DMS 273 (cell line): ENCODE measurements around the gene TRAPPC14.
"Not testable (repeated sequence)": the region's sequence is repeated elsewhere in the genome, so short reads cannot be mapped to it uniquely, and the experiment has no call there.

Source experiments
- DNase-seq: peaks from one replicate; lab custom pipeline; 2025; ENCODE audit not compliant: unreplicated experiment; lab: John Stamatoyannopoulos, UW

Gene TRAPPC14

DNA sequence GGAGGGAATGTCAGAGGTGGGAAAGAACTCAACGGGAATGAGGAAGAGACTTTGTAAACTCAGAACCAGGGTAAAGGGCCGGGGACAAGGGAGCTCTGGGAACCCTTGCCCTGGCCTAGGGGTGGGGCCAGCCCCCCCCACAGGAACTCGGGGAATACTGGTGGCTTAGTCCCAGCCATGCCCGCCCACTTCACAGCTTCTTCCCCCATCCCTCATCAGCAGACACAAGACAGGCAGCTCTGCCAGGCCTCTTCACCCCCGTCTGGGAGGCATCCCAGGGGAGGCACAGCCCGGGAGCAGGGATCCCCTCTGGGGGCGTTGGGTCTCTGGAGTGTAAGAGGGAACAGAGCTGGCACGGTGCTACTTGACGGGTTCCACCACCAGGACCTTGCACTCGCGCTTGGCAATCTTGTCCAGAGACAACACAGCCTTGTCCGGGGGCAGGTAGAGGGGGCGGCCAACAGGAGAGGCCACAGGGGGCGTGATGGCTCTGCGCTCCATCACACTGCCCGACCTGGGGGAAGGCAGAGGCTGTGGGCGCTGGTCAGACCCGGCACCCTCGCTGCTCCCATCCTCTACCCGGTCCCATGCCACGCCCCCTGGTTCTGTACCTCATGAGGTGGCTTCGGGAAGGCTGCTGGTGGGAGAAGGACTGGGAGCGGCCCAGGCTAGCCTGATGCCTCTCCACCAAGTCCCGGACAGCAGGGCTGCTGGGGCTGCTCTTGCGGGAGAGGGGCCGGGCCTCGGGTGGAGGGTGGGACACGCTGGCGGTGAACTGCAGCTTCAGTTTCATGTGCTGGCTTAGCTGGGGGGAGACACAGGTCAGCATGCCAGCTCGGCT lies 3.7 kb downstream of the TRAPPC14 start:
- no peak for DNase-seq

GRCh38 chr7:100153708-100154535 lies 4.6 kb downstream of the TRAPPC14 start:
- DNase-seq: peak; percentile 49

DNA sequence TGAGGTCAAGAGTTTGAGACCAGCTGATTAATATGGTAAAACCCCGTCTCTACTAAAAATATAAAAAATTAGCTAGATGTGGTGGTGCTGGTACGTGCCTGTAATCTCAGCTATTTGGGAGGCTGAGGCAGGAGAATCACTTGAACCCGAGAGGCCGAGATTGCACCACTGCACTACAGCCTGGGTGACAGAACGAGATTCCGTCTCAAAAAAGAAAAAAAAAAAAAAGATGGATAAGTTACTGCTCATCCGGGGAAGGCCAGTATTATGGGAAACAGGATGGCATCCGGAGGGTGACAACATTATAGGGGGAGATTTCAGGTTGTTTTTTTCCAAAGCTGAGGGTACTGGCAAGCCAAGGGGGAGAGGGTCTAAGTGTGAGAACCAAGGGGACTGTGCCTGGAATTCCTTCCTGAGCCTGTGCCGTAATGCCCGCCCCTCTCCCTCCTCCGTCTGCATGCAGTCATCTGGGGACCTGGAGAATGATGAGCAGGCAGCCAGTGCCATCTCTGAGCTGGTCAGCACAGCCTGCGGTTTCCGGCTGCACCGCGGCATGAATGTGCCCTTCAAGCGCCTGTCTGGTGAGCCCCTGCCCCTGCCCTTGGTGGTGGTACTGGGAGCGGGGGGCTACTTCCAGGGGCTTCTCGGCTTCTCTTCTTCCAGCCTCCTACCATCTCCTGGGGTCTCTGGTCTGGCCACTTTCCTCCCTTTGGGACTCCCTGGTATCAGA lies 5.4 kb downstream of the TRAPPC14 start:
- DNase-seq: no peak

GRCh38 chr7:100152404-100152803 lies 6.1 kb downstream of the TRAPPC14 start:
- no peak for DNase-seq

GRCh38 chr7:100148559-100149328 lies 9.8 kb downstream of the TRAPPC14 start, which contains the start of gene LAMTOR4:
Gene LAMTOR4 (plus strand): TSS chr7:100148918. CDS start chr7:100148973, 55 bp downstream.
- peak; percentile 100 for DNase-seq

DNA sequence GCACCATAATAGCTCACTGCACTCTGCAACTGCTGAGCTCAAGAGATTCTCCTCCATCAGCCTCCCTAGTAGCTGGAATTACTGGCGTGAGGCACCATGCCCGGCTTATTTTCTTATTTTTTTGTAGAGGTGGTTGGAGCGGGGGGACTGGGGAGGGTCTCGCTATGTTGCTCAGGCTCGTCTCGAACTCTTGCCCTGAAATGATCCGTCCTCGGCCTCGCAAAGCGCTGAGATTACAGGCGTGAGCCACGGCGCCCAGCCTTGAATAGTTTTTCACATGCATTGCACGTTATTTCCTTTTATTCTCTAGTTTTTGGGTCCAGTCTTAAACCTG lies 10.3 kb downstream of the TRAPPC14 start:
- DNase-seq: no peak

DNA sequence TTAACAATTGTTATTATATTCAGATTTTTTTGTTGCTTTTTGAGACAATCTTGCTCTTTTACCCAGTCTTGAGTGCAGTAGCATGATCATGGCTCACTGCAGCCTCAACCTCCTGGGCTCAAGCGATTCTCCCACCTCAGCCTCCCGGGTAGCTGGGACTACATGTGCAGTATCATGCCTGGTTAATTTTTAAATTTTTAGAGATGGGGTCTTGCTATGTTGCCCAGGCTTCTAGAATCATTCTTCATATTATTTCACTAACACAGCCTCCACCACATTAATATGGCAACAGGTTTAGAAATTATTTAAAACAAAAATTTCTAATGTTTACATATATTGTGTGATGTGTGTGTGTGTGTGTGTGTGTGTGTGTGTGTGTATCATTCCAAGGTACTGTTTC lies 11.2 kb downstream of the TRAPPC14 start:
- DNase-seq: no peak

- not testable (repeated sequence) for DNase-seq
Observed at GRCh38 chr7:100146350-100146749, 12.2 kb downstream of the TRAPPC14 start.

GRCh38 chr7:100142461-100142860 lies 16.1 kb downstream of the TRAPPC14 start:
- DNase-seq: no peak

DNA sequence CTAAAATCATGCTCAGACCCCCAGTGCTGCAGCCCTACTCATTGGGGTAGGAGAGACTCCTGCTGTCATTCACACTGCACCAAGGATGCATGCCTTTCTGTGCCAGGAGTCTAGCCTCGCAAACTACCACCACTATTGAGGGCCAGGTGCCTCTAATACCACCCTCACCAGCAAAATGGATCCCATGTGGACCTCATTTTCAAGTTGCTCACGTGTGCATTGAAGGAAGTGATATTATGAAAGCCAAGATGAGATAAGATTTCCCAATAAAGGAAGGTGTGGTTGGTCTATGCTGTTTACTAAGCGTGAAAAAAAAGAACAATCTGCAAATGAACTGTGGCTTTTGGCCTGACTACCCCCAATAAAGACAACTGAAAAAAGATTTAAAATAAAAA lies 17.0 kb downstream of the TRAPPC14 start:
- DNase-seq: no peak

- no peak for DNase-seq
Observed at GRCh38 chr7:100137851-100138760, 20.4 kb downstream of the TRAPPC14 start.

- DNase-seq: peak; percentile 92
Observed at GRCh38 chr7:100132697-100133151, 25.8 kb downstream of the TRAPPC14 start.

GRCh38 chr7:100132126-100132525 lies 26.4 kb downstream of the TRAPPC14 start:
- peak; percentile 44 for DNase-seq

DNA sequence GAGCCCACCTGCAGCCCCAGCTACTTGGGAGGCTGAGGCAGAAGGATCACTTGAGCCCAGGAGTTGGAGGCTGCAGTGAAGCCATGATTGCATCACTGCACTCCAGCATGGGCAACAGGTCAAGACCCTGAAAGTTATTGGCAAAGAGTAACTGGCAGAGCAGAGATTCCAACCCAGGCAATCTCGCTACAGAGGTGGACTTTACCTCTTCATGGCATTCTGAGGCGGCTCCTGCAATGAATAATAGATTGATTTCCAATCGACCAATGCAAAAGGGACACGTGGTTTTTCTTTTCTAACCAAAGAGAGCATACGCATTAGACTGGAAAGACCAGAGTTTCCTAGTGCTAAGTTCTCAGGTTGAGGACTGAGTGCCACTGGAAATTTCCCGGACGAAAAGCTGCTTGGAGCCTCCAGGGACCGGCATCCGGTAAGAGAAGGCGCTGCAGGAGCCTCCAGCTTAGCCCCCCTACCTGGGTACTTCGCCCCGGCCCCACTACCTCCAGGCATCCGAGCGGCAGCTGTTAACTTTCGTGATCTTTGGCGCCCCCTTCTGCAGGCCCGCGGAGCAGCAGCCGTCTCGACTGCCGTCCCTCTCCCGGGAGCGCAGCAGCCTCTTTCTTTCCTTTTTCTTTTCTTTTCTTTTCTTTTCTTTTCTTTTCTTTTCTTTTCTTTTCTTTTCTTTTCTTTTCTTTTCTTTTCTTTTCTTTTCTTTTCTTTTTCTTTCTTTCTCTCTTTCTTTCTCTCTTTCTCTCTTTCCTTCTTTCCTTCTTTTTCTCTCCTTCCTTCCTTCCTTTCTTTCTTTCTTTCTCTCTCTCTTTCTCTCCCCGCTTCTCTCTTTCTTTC lies 27.7 kb downstream of the TRAPPC14 start:
- DNase-seq: peak; percentile 92

DNA sequence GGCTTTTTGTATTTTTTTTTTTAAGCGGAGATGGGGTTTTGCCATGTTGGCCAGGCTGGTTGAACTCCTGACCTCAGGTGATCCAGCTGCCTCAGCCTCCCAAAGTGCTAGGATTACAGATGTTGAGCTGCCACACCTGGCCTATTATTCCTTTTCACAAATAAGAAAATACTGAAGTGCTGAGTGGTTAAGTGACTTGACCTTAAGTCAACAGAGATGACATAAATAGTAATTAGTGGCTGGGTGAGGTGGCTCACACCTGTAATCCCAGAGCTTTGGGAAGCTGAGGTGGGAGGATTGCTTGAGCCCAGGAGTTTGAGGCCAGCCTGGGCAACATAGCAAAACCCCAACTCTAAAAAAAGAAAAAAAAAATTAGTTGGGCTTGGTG lies 28.3 kb downstream of the TRAPPC14 start:
- not testable (repeated sequence) for DNase-seq

DNA sequence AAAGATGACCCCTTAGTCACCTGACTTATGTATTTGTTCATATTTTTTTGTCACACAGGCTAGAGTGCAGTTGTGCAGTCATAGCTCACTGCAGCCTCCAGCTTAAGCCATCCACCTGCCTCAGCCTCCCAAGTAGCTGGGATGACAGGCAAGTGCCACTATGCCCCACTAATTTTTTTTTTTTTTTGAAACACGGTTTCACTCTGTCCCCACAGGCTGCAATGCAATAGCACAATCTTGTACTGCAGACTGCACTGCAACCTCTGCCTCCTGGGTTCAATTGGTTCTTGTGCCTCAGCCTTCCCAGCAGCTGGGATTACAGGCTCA lies 29.9 kb downstream of the TRAPPC14 start:
- no peak for DNase-seq

GRCh38 chr7:100127866-100128636 lies 30.5 kb downstream of the TRAPPC14 start:
- DNase-seq: peak; percentile 58
